NB4 (cell line): ENCODE results near the gene CETN3.
A peak's percentile ranks its signal among the peaks of the same experiment; 100 is the strongest.

ENCODE experiments used
- DNase-seq: peaks from one replicate; pipeline ENCODE4 v3.0.0; 2010; ENCODE audit warnings: low read depth
- H3K4me3 ChIP-seq: one replicate; pipeline ENCODE4 v1.5.1; 2011; ENCODE audit warnings: mild to moderate bottlenecking, low read depth, low read length, moderate library complexity
- MYC ChIP-seq: IDR thresholded peaks from 2 replicates; pipeline ENCODE4 v1.6.1; 2011; ENCODE audit warnings: low read depth, low read length
- POLR2A ChIP-seq: IDR thresholded peaks from 2 replicates; pipeline ENCODE4 v1.6.1; 2011; ENCODE audit warnings: mild to moderate bottlenecking; ENCODE audit not compliant: insufficient read length; ENCODE audit errors: extremely low read depth
- TF ChIP-seq, protein P1 (sequence below): IDR thresholded peaks from one replicate; pipeline ENCODE4 v1.5.1; 2012; ENCODE audit warnings: low read depth, low read length
- TF ChIP-seq, protein P2 (sequence below): IDR thresholded peaks from 2 replicates; pipeline ENCODE4 v1.6.1; 2011; ENCODE audit warnings: low read depth, low read length

Gene CETN3

DNA sequence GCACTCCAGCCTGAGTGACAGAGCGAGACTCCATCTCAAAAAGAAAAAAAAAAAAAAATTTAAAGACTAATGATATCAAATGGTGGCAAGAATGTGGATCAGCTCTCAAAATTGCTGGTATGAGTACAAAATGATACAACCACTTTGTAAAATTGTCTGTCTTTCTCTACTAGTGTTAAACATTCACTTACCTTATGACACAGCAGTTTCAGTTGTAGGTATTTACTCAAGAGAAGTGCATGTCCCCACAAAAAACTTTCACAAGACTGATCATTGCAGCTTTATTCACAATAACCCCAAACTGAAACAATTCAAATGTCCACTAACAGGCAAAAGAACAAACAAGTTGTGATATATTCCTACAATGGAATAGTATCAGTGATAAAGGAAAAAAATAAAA is 14.7 kb upstream of the CETN3 start:
- no peak for TF ChIP-seq MYC
- no peak for TF ChIP-seq POLR2A
- TF ChIP-seq, protein P1, sequence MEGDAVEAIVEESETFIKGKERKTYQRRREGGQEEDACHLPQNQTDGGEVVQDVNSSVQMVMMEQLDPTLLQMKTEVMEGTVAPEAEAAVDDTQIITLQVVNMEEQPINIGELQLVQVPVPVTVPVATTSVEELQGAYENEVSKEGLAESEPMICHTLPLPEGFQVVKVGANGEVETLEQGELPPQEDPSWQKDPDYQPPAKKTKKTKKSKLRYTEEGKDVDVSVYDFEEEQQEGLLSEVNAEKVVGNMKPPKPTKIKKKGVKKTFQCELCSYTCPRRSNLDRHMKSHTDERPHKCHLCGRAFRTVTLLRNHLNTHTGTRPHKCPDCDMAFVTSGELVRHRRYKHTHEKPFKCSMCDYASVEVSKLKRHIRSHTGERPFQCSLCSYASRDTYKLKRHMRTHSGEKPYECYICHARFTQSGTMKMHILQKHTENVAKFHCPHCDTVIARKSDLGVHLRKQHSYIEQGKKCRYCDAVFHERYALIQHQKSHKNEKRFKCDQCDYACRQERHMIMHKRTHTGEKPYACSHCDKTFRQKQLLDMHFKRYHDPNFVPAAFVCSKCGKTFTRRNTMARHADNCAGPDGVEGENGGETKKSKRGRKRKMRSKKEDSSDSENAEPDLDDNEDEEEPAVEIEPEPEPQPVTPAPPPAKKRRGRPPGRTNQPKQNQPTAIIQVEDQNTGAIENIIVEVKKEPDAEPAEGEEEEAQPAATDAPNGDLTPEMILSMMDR = no peak
- TF ChIP-seq, protein P2, sequence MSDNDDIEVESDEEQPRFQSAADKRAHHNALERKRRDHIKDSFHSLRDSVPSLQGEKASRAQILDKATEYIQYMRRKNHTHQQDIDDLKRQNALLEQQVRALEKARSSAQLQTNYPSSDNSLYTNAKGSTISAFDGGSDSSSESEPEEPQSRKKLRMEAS = no peak
- no peak overlapping the region for H3K4me3 ChIP-seq
- DNase-seq = no peak

DNA sequence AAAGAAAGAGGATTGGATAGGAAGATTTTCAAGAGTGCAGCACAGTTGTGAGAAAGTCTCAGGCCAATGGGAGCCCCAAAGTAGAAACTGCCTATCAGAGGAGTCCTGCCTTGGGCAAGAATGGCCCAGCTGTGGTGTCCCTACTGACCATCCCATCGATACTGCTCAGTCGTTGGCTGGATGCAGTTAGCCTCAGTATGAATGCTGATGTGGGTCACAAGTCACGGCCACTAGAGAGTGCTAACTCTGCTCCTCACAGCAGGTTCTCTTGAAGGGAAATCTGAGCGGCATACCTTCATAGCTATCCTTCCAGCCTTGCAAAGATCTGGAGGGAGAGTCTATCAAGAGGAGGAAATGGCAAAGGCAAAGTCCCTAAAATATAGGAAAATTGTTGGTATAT is 11.6 kb upstream of the CETN3 start:
- no peak overlapping the region for H3K4me3 ChIP-seq
- DNase-seq = peak; percentile 8
- TF ChIP-seq POLR2A = no peak
- TF ChIP-seq, protein P1 = no peak
- TF ChIP-seq, protein P2 = no peak
- TF ChIP-seq MYC = no peak

DNA sequence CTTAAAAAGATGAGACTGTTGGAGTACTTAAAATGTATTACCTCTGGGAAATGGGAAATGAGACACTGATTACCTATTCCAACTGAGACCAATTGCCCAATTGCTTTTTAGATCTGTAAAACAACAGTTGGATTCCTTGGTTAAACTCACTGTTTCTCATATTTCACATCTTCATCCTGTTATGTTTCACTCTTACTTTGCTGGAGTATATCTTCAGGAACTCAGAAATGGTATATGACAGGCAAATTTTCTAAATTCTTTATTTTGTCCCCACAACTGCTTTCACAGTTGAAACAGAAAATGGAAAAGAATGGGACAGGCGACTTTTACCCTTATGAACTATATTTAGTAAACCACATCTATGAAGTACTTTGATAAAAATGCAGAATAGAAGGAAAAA is 8.7 kb upstream of the CETN3 start:
- no peak for DNase-seq
- TF ChIP-seq POLR2A (no peak), MYC (no peak)
- TF ChIP-seq, protein P1 = no peak
- TF ChIP-seq, protein P2 = no peak
- H3K4me3 ChIP-seq = no peak overlapping the region

DNA sequence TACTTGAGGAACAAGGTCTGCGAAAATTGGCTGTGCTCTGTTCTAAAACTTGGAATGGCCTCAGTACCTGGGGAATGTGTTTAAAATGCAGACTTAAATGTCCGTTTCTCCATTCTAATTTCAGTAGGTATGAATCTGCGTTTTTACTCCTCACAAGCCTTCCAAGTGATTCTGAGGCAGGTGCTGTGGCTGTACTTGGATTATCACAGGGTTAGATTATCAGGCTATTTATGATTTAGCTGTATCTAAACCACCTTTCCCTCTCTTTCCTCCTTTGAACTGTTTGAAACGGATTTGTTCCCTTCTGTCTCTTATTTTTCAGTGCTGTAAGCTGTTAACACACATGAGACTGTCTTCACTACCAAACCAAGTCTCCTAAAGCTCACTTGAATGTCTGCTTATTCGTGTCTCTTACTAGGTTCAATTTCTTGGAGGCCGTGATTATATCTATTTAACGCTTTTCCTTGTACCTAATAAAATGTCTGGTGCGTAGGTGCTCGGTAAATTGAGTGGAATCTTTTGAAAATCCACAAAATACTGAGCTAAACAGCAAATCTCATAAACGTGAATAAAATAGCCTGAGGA is 714 bp upstream of the CETN3 start:
- DNase-seq = peak; percentile 28
- TF ChIP-seq MYC (no peak), POLR2A (no peak)
- TF ChIP-seq, protein P2 = no peak
- TF ChIP-seq, protein P1 = no peak
- H3K4me3 ChIP-seq = peak overlapping the region; percentile 99

DNA sequence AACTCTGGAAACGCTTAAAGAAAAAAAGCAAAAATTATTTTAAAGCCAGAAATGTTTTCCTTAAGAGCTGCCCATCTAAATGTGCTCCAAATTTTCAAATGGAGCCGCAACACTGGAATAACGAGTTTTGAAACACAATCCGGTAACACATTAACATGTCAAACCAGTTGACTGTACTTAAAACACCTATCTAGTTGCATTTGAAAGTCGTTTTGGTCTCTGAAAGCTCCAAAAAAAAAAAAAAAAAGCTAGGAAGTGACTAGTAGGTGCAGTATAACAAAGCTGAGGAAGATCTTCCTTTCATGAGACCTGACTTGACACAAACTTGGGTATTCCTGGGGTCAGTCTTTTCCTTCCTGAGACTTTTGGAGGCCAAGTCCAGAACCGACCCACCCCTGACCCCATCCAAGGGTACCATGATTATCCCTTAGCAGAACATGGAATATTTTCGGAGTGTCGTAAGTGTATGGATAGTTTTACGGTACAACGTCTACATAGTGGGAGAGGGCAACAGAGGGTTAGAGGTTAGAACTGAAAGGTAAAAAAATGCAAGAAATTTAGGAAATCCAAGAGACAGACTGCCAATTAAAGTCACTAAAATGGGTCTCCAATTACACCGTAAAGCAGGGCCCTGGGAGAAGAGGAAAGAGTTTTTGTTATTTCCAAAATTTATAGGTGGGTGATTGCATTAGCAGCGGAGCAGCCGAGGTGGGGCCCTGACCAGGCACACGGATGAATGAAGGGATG is 812 bp downstream of the CETN3 start:
- TF ChIP-seq, protein P1 = no peak
- TF ChIP-seq, protein P2 = no peak
- TF ChIP-seq POLR2A (no peak), MYC (no peak)
- no peak for DNase-seq
- H3K4me3 ChIP-seq = peak overlapping the region; percentile 93
